ENCODE results near the gene HIVEP3.

Gene HIVEP3

GRCh38 chr1:41844781-41845272 is 73.9 kb downstream of the HIVEP3 start:
- no peak for DNase-seq

- DNase-seq = no peak
Measured at GRCh38 chr1:41844255-41844654, 74.5 kb downstream of the HIVEP3 start.

- no peak for DNase-seq
Measured at GRCh38 chr1:41842993-41843755, 75.5 kb downstream of the HIVEP3 start.

- DNase-seq = no peak
Measured at GRCh38 chr1:41842326-41842725, 76.4 kb downstream of the HIVEP3 start.

GRCh38 chr1:41840592-41841246 is 78.0 kb downstream of the HIVEP3 start:
- DNase-seq = no peak

GRCh38 chr1:41838266-41838665 is 80.5 kb downstream of the HIVEP3 start:
- DNase-seq = no peak

- no peak for DNase-seq
Measured at GRCh38 chr1:41837691-41838090, 81.0 kb downstream of the HIVEP3 start.

- DNase-seq = no peak
Measured at GRCh38 chr1:41835485-41835884, 83.2 kb downstream of the HIVEP3 start.

- DNase-seq = no peak
Measured at GRCh38 chr1:41833519-41834000, 85.2 kb downstream of the HIVEP3 start.

GRCh38 chr1:41830726-41831125 is 88.0 kb downstream of the HIVEP3 start:
- no peak for DNase-seq

GRCh38 chr1:41827991-41828570 is 90.6 kb downstream of the HIVEP3 start:
- no peak for DNase-seq

- no peak for DNase-seq
Measured at GRCh38 chr1:41823471-41823870, 95.3 kb downstream of the HIVEP3 start.

- no peak for DNase-seq
Measured at GRCh38 chr1:41822866-41823265, 95.9 kb downstream of the HIVEP3 start.

GRCh38 chr1:41819843-41820242 is 98.9 kb downstream of the HIVEP3 start:
- no peak for DNase-seq

GRCh38 chr1:41819069-41819468 is 99.7 kb downstream of the HIVEP3 start:
- DNase-seq = no peak

GRCh38 chr1:41816061-41816460 is 102.7 kb downstream of the HIVEP3 start:
- DNase-seq = no peak

GRCh38 chr1:41813755-41814745 is 104.7 kb downstream of the HIVEP3 start:
- DNase-seq = no peak

GRCh38 chr1:41813226-41813625 is 105.5 kb downstream of the HIVEP3 start:
- DNase-seq = no peak

GRCh38 chr1:41812453-41812852 is 106.3 kb downstream of the HIVEP3 start:
- no peak for DNase-seq

GRCh38 chr1:41812051-41812450 is 106.7 kb downstream of the HIVEP3 start:
- peak; percentile 70 to 74 for DNase-seq

- peak; percentile 62 to 73 for DNase-seq
Measured at GRCh38 chr1:41811051-41811795, 107.5 kb downstream of the HIVEP3 start.

GRCh38 chr1:41810446-41810845 is 108.3 kb downstream of the HIVEP3 start:
- peak; percentile 63 to 68 for DNase-seq
